ENCODE results near the gene DIAPH2. TPM values are rescaled to one million over a fixed set of nuclear protein-coding genes. Genes with fewer than 3 reads are reported as not detected.

The DIAPH2 gene
- total and polyA plus RNA-seq, 4 donors: 7.2 to 57.6 (median 15.5) TPM

DNA sequence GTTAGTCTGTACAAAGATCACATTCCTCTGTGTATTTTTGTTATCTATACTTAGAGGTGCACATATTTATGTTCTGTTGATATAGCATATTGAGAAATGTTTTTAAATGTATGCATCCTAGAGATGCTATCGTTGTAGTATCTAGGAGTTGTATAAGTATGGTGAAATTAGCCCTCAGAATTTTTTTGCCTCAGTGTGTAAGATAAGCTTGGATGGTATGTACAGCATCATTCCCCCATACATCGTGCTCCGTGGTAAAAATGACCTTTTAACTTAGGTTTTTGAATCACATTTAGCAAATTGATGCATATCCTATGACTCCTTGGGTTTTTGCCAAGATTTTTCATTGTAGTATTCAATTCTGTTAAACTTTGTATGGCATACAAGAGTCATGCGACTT, 312.6 kb downstream of the DIAPH2 start:
- no peak for ATAC-seq (ENCODE audit: insufficient read depth, low FRiP score)
- 82 to 83% methylated on average over 4 of the region's 4 CpGs for WGBS, 2 donors
- H3K9ac ChIP-seq (ENCODE audit: insufficient read depth in 1 of 2, low read length in 2 of 2): no peak overlapping the region

GRCh38 chrX:97000682-97001368, 316.2 kb downstream of the DIAPH2 start:
- H3K36me3 ChIP-seq (ENCODE audit: control insufficient read depth in 4 of 4, insufficient read depth in 4 of 4, low read length in 4 of 4): no peaks in the 10 kb centered on the region
- DNase-seq (no peak), ATAC-seq (ENCODE audit: insufficient read depth, low FRiP score) (no peak)
- no peak for TF ChIP-seq CTCF (IDR thresholded peaks at IDR 0.05; ENCODE audit: control extremely low read depth, extremely low read depth)
- no peaks in the 10 kb centered on the region for H3K4me1 ChIP-seq (ENCODE audit: control insufficient read depth in 5 of 5, insufficient read depth in 5 of 5, low read length in 5 of 5)
- no peak overlapping the region for H3K27ac ChIP-seq (ENCODE audit: low read depth in 1 of 2, low read length in 1 of 2)
- H3K4me3 ChIP-seq: no peak overlapping the region
- no peaks in the 10 kb centered on the region for H3K9me3 ChIP-seq (ENCODE audit: control insufficient read depth in 4 of 4, insufficient read depth in 3 of 4, low read length in 3 of 4)
- peaks cover 0 to 4% (median 0%) of the 10 kb centered on the region in 3 donors for H3K27me3 ChIP-seq (ENCODE audit: control insufficient read depth in 3 of 3, insufficient read depth in 3 of 3, low read length in 2 of 3)
- no peak overlapping the region for H3K9ac ChIP-seq (ENCODE audit: insufficient read depth in 1 of 2, low read length in 2 of 2)

More for the DNA sequence above, 312.6 kb downstream of the DIAPH2 start:
- Histone ChIP-seq H3K36me3 (ENCODE audit: control insufficient read depth in 4 of 4, insufficient read depth in 4 of 4, low read length in 4 of 4) (no peaks in the 10 kb centered on the region), H3K9me3 (ENCODE audit: control insufficient read depth in 4 of 4, insufficient read depth in 3 of 4, low read length in 3 of 4) (no peaks in the 10 kb centered on the region), H3K4me1 (ENCODE audit: control insufficient read depth in 5 of 5, insufficient read depth in 5 of 5, low read length in 5 of 5) (no peaks in the 10 kb centered on the region), H3K27me3 (ENCODE audit: control insufficient read depth in 3 of 3, insufficient read depth in 3 of 3, low read length in 2 of 3) (peaks cover 0 to 6% (median 0%) of the 10 kb centered on the region in 3 donors), H3K4me3 (no peak overlapping the region), H3K27ac (ENCODE audit: low read depth in 1 of 2, low read length in 1 of 2) (no peak overlapping the region)
- no peak for DNase-seq
- TF ChIP-seq CTCF (IDR thresholded peaks at IDR 0.05; ENCODE audit: control extremely low read depth, extremely low read depth): no peak

- WGBS, 2 donors: 77 to 96% methylated on average over 3 of the region's 3 CpGs
- H3K9ac ChIP-seq (ENCODE audit: insufficient read depth in 1 of 2, low read length in 2 of 2): no peak overlapping the region
Measured at GRCh38 chrX:97006167-97006566, 321.5 kb downstream of the DIAPH2 start.

More at GRCh38 chrX:97006167-97006566, 321.5 kb downstream of the DIAPH2 start:
- peaks cover 0 to 2% (median 0%) of the 10 kb centered on the region in 5 donors for H3K4me1 ChIP-seq (ENCODE audit: control insufficient read depth in 5 of 5, insufficient read depth in 5 of 5, low read length in 5 of 5)
- DNase-seq (no peak), ATAC-seq (ENCODE audit: insufficient read depth, low FRiP score) (no peak)
- no peak overlapping the region for H3K4me3 ChIP-seq
- H3K27me3 ChIP-seq (ENCODE audit: control insufficient read depth in 3 of 3, insufficient read depth in 3 of 3, low read length in 2 of 3): peaks cover 0 to 7% (median 0%) of the 10 kb centered on the region in 3 donors
- no peaks in the 10 kb centered on the region for H3K36me3 ChIP-seq (ENCODE audit: control insufficient read depth in 4 of 4, insufficient read depth in 4 of 4, low read length in 4 of 4)
- H3K9me3 ChIP-seq (ENCODE audit: control insufficient read depth in 4 of 4, insufficient read depth in 3 of 4, low read length in 3 of 4): no peaks in the 10 kb centered on the region
- TF ChIP-seq CTCF (IDR thresholded peaks at IDR 0.05; ENCODE audit: control extremely low read depth, extremely low read depth): no peak
- H3K27ac ChIP-seq (ENCODE audit: low read depth in 1 of 2, low read length in 1 of 2): no peak overlapping the region
